Measurements from ENCODE around the gene WFIKKN2. TPM values are rescaled to one million over a fixed set of nuclear protein-coding genes. Genes with fewer than 3 reads are reported as not detected.
A peak's percentile ranks its signal among the peaks of the same experiment; 100 is the strongest.
"Not testable (repeated sequence)": the region's sequence is repeated elsewhere in the genome, so short reads cannot be mapped to it uniquely, and the experiment has no call there.

The WFIKKN2 gene
- total RNA-seq, 1 donor from 2014 or later, result not detected

DNA sequence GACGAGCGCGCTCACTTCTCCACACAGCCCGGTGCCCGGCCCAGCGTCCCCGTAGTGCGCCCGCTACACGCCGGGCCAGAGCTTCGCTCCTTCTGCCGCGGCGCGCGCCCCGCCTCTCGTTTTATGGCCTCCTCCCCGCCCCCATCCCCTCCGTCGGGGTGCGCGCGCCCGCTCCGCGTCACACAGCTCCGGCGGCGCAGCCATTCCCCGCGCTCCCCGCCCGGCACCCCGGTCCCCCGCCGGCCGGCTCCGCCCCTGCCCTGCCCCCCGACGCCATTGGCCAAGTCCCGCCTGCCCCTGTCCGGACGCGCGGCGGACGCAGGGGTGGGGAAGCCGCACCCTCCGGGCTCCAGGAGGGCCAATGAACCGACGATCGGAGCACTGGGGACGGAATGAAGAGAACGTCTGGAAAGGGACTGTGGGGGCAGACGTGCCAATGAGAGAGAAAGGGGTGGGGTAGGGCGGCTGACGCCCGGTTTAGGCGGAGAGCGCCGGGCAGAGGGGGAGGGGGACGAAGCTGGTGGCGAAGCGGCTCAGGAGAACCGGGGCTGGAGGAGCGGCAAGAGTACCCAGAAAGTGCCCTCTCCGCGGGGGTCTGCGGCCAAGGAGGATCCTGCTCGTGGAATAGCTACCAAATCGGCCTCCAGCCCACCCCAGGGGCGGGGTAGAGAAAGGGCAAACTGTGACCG lies 31.0 kb downstream of the WFIKKN2 start, which contains the start of gene TOB1:
Gene TOB1, minus strand, starts transcription at position 94 of the 689 bp plus-strand sequence. CDS start 2,337 bp downstream, outside the sequence.
- peak; percentile 92 for DNase-seq (ENCODE audit: low spot score)
- peak within 1 kb of the TSS; percentile 98 for H3K4me3 Mint-ChIP-seq (ENCODE audit: low read depth)
- H3K27me3 Mint-ChIP-seq (ENCODE audit: low read depth), result no peaks in the 10 kb centered on the region
- H3K9me3 Mint-ChIP-seq, result no peaks in the 10 kb centered on the region
- intact Hi-C loops (cut with micrococcal nuclease), result loop anchor here (1.0 to 5.0 kb wide), 7 partner anchors 52 to 301 kb away; partner anchors contain the start of genes ANKRD40, NME1, NME2 and SPAG9
- H3K27ac Mint-ChIP-seq, result peak within 1 kb of the TSS; percentile 97
- peaks cover 43% of the 10 kb centered on the region for H3K4me1 Mint-ChIP-seq (ENCODE audit: low read depth)
- H3K36me3 Mint-ChIP-seq (ENCODE audit: low read depth), result peaks cover 24% of the 10 kb centered on the region

DNA sequence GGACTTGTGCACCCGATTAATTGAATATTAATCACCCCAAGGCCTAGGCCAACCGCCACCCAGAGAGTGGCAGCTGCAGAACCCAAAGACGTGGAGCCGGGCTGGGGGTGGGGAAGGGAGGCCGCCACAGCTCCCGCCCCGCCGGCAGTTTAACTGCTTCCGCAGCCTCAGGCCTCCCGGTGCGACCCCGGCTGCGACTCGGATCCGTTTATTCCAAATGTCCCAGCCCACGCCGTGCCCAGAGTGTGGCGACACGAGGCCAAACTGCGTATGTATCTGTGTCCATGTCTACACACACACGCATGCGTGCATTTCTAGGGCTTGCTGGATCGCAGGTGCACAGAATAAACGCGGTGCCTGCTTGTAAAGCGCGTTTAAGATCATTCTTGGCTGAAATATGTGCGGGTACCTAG lies 31.6 kb downstream of the WFIKKN2 start:
- Mint-ChIP-seq H3K27ac (peak overlapping the region; percentile 97), H3K9me3 (no peaks in the 10 kb centered on the region), H3K27me3 (ENCODE audit: low read depth) (no peaks in the 10 kb centered on the region), H3K4me3 (ENCODE audit: low read depth) (peak overlapping the region; percentile 91), H3K36me3 (ENCODE audit: low read depth) (peaks cover 18% of the 10 kb centered on the region), H3K4me1 (ENCODE audit: low read depth) (peaks cover 43% of the 10 kb centered on the region)
- peak; percentile 65 for DNase-seq (ENCODE audit: low spot score)
- intact Hi-C loops (cut with micrococcal nuclease), result loop anchor here (1.0 to 5.0 kb wide), 8 partner anchors 15 to 300 kb away; partner anchors contain the start of genes ANKRD40, NME1, NME2 and SPAG9

DNA sequence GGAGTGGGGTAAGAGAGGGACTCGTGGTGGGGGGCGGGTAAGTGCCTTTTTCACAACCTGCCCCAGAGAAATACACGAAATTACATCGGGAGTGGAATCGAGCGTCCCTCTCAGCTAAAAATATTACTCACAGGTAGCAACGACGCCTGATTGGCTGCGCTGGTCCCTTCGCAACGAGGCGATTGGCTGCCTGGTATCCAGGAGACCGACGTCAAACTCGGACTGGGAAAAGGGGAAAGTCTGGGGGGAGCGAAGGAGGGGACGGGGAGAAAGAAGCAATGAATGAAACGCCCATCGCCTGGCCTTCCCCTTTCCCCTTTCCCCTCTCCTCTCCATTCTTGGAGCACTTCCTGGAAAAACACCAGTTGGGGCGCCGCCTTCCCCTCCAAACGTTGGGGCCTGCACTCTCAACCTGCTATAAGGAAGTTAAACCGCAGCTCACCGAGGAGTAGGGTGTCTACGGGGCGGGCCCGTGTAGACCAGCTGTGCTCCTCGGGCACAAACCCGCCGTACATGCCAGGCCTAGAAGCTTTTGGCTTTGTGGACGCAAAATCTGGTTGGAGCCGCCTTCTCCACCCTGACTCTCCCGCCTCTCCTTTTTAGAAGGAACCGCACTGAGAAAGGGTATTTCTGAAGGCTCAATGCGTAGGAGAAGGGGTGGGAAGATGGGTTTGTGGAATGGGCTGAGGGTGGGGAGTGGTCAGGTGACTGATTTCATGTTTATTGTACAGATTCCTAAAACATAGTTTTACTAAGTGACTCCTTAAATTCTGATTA lies 32.2 kb downstream of the WFIKKN2 start:
- peak overlapping the region; percentile 97 for H3K27ac Mint-ChIP-seq
- H3K9me3 Mint-ChIP-seq, result no peaks in the 10 kb centered on the region
- intact Hi-C loops (cut with micrococcal nuclease), result loop anchor here (1.0 to 5.0 kb wide), 7 partner anchors 15 to 300 kb away; partner anchors contain the start of genes ANKRD40, NME1, NME2 and SPAG9
- no peaks in the 10 kb centered on the region for H3K27me3 Mint-ChIP-seq (ENCODE audit: low read depth)
- peaks cover 17% of the 10 kb centered on the region for H3K36me3 Mint-ChIP-seq (ENCODE audit: low read depth)
- peaks cover 44% of the 10 kb centered on the region for H3K4me1 Mint-ChIP-seq (ENCODE audit: low read depth)
- DNase-seq (ENCODE audit: low spot score), result peak; percentile 83
- peak overlapping the region; percentile 91 for H3K4me3 Mint-ChIP-seq (ENCODE audit: low read depth)

DNA sequence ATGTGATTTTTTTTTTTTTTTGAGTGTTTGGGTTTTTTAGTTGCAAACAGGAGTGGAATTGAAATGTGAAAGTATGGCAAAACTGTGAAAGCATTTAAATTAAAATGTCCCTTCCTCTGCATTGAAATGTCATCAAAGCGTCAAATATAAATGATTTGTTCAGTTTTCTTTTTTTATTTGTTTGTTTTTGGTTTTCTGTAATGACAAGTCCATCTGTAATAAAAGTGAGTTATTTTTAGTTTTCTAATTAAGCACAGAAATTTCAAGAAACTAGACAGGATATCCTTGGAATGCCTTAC lies 32.7 kb downstream of the WFIKKN2 start:
- Mint-ChIP-seq H3K27ac (peak overlapping the region; percentile 97), H3K27me3 (ENCODE audit: low read depth) (peaks cover 3% of the 10 kb centered on the region), H3K9me3 (no peaks in the 10 kb centered on the region), H3K4me3 (ENCODE audit: low read depth) (peak overlapping the region; percentile 91), H3K36me3 (ENCODE audit: low read depth) (peaks cover 13% of the 10 kb centered on the region), H3K4me1 (ENCODE audit: low read depth) (peaks cover 45% of the 10 kb centered on the region)
- intact Hi-C loops (cut with micrococcal nuclease), result loop anchor here (5.0 kb wide), 3 partner anchors 146 to 299 kb away; partner anchors contain the start of genes ANKRD40 and NME2
- DNase-seq (ENCODE audit: low spot score), result no peak

DNA sequence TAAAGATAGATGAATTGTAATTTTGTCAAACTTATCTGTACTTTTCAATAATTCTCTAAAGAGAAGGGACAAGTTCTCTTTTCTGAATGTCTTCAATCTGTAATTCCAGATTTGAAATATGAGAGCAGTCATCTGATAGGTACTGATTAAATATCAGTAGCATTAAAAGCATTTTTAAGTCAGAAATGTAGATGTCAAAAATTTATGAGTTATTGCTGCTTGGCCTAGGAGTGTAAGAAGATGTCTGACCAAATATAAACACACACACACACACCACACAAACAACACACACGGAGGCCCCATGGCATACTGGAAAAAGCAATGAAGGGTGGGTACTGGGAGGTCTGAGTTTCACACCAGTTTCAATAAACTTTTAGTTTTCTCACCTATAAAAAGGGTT lies 33.2 kb downstream of the WFIKKN2 start:
- Mint-ChIP-seq H3K4me3 (ENCODE audit: low read depth) (peak overlapping the region; percentile 91), H3K27ac (no peak overlapping the region), H3K4me1 (ENCODE audit: low read depth) (peaks cover 44% of the 10 kb centered on the region), H3K36me3 (ENCODE audit: low read depth) (peaks cover 8% of the 10 kb centered on the region), H3K27me3 (ENCODE audit: low read depth) (peaks cover 7% of the 10 kb centered on the region), H3K9me3 (no peaks in the 10 kb centered on the region)
- no peak for DNase-seq (ENCODE audit: low spot score)
- intact Hi-C loops (cut with micrococcal nuclease), result loop anchor here (5.0 kb wide), 3 partner anchors 146 to 299 kb away; partner anchors contain the start of genes ANKRD40 and NME2

DNA sequence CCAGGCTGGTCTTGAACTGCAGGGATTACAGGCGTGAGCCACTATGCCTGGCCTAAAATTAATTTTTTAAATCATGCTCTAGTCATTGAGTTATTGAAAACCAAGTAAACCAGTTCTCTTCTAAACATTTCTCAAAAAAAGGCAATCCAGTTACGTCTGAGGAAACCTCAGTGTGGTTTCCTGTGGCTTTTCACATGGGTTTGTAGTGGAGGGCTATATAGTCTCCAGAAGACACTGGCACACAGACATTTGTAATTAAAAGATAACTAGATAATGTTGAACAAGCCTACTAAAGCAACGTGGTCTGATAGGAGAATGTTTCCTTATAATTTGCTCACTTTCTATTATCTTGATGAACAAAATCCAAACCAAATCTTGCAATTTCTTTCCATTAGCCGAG lies 36.0 kb downstream of the WFIKKN2 start:
- DNase-seq (ENCODE audit: low spot score), result peak; percentile 31
- Mint-ChIP-seq H3K9me3 (no peaks in the 10 kb centered on the region), H3K4me3 (ENCODE audit: low read depth) (peak overlapping the region; percentile 27), H3K4me1 (ENCODE audit: low read depth) (peaks cover 33% of the 10 kb centered on the region), H3K27me3 (ENCODE audit: low read depth) (peaks cover 26% of the 10 kb centered on the region), H3K27ac (peak overlapping the region; percentile 62), H3K36me3 (ENCODE audit: low read depth) (no peaks in the 10 kb centered on the region)
- intact Hi-C loops (cut with micrococcal nuclease), result no loop called here

DNA sequence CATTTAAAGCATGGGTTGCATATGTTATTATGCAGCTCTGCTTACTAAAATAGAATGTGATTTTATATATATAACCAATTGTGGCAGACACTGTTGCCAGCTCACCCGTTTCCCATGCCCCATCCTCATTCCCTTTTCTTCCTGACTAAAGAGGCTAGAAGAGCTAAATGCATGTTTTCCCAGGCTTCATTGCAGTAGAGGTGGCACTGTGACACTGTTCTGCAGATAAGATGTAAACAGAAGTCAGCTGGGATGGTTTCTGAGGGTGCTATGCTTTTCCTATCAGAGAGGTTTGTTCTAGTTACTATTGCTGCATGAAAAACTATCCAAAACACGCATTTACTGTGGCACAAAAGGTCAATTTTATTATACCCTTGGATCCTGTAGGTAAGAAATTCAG lies 36.5 kb downstream of the WFIKKN2 start:
- H3K27me3 Mint-ChIP-seq (ENCODE audit: low read depth), result peaks cover 31% of the 10 kb centered on the region

DNA sequence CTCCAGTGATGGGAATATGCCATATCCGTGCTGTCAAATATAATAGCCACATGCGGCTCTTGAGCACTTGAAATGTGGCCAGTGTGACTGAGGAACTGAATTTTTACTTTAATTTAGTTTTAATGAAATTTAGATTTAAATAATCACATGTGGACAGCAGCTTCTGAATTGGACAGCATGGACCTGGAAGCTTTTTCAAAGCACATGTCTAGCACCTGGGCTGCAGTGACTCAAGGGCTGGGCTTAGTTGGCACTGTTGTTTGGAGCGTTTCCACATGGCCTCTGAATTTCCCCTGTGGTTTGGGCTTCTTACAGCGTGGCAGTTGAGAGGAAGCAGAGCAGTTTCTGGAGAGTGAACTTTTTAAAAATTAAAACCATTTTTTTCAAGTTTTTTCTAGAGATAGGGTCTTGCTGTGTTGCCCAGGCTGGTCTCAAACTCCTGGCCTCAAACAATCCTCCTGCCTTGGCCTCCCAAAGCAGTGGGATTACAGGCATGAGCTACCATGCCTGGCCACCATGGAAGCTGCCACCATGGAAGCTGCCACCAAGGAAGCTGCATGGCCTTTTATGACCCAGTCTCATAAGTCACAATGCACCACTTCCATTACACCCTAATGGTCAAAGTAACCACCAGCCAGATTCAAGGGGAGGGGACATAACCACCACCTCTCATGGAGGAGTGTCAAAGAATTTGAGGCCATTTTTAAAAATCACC lies 37.5 kb downstream of the WFIKKN2 start:
- Mint-ChIP-seq H3K4me3 (ENCODE audit: low read depth) (no peak overlapping the region), H3K4me1 (ENCODE audit: low read depth) (peaks cover 29% of the 10 kb centered on the region), H3K27ac (no peak overlapping the region)

More for the DNA sequence above, 36.5 kb downstream of the WFIKKN2 start:
- no peaks in the 10 kb centered on the region for H3K36me3 Mint-ChIP-seq (ENCODE audit: low read depth)
- intact Hi-C loops (cut with micrococcal nuclease), result no loop called here
- H3K4me3 Mint-ChIP-seq (ENCODE audit: low read depth), result no peak overlapping the region
- DNase-seq (ENCODE audit: low spot score), result no peak
- no peaks in the 10 kb centered on the region for H3K9me3 Mint-ChIP-seq
- no peak overlapping the region for H3K27ac Mint-ChIP-seq
- peaks cover 33% of the 10 kb centered on the region for H3K4me1 Mint-ChIP-seq (ENCODE audit: low read depth)

DNA sequence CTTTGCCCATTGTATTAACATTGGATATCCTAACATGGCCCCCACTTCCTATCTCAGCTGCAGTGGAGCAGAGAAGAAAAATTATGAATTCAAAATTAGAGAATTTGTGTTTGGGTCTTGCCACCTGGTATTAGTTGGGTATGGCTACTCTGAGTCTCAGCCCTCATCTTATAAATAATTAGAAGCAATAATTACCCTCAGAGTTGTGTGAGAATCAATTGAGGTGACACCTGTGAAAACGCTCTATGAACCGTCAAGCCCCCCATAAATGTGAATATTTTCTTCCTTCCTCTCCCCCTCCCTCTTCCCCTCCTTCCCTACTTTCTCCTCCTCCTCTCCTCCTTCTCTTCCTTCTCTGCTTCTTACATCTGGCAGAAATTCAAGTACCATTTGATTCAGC lies 39.7 kb downstream of the WFIKKN2 start:
- intact Hi-C loops (cut with micrococcal nuclease), result no loop called here
- Mint-ChIP-seq H3K4me1 (ENCODE audit: low read depth) (peaks cover 20% of the 10 kb centered on the region), H3K4me3 (ENCODE audit: low read depth) (no peak overlapping the region), H3K9me3 (no peaks in the 10 kb centered on the region), H3K36me3 (ENCODE audit: low read depth) (no peaks in the 10 kb centered on the region), H3K27me3 (ENCODE audit: low read depth) (peaks cover 45% of the 10 kb centered on the region), H3K27ac (no peak overlapping the region)
- no peak for DNase-seq (ENCODE audit: low spot score)

More for the DNA sequence above, 37.5 kb downstream of the WFIKKN2 start:
- H3K9me3 Mint-ChIP-seq, result no peaks in the 10 kb centered on the region
- H3K27me3 Mint-ChIP-seq (ENCODE audit: low read depth), result peaks cover 32% of the 10 kb centered on the region
- no peak for DNase-seq (ENCODE audit: low spot score)
- H3K36me3 Mint-ChIP-seq (ENCODE audit: low read depth), result no peaks in the 10 kb centered on the region
- intact Hi-C loops (cut with micrococcal nuclease), result no loop called here

DNA sequence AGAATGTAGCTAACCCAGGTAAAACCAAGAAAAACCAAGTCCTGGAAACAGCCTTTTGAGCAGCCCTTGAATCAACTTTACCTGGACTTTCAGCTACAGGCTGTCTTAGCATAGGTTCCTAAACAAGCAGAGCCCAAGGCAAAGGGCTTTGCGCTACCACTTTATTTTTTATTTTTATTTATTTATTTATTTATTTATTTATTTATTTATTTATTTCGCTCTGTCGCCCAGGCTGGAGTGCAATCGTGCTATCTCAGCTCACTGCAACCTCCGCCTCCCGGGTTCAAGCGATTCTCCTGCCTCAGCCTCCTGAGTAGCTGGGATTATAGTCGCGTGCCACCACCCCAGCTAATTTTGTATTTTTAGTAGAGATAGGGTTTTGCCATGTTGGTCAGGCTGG lies 41.7 kb downstream of the WFIKKN2 start:
- H3K27me3 Mint-ChIP-seq (ENCODE audit: low read depth), result peaks cover 45% of the 10 kb centered on the region
- H3K9me3 Mint-ChIP-seq, result not testable (repeated sequence)

DNA sequence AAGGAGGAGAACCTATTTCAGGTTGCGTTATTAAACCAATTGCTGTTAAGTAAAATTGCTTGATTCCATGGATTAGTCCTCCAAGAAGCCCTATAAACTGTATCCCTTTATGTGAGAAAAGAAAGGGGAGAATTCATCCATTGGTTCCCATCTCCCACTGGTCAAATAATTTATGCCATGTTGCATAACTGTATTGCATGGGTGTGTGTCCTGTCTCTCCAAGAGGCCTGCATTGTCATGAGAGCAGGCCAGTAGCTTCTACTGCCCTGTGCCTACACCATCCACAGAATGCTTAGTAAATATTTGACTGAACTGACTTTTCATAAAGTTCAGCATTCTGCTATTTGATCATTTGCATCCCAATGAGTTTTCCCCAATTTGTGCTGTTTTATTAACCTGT lies 42.5 kb downstream of the WFIKKN2 start:
- Mint-ChIP-seq H3K9me3 (no peaks in the 10 kb centered on the region), H3K36me3 (ENCODE audit: low read depth) (no peaks in the 10 kb centered on the region), H3K4me3 (ENCODE audit: low read depth) (no peak overlapping the region), H3K27me3 (ENCODE audit: low read depth) (peaks cover 46% of the 10 kb centered on the region), H3K27ac (no peak overlapping the region), H3K4me1 (ENCODE audit: low read depth) (peaks cover 12% of the 10 kb centered on the region)
- DNase-seq (ENCODE audit: low spot score), result no peak
- intact Hi-C loops (cut with micrococcal nuclease), result no loop called here

More for the DNA sequence above, 41.7 kb downstream of the WFIKKN2 start:
- peaks cover 14% of the 10 kb centered on the region for H3K4me1 Mint-ChIP-seq (ENCODE audit: low read depth)
- H3K36me3 Mint-ChIP-seq (ENCODE audit: low read depth); H3K4me3 Mint-ChIP-seq (ENCODE audit: low read depth); H3K27ac Mint-ChIP-seq; DNase-seq (ENCODE audit: low spot score); intact Hi-C loops (cut with micrococcal nuclease): not testable (repeated sequence)

DNA sequence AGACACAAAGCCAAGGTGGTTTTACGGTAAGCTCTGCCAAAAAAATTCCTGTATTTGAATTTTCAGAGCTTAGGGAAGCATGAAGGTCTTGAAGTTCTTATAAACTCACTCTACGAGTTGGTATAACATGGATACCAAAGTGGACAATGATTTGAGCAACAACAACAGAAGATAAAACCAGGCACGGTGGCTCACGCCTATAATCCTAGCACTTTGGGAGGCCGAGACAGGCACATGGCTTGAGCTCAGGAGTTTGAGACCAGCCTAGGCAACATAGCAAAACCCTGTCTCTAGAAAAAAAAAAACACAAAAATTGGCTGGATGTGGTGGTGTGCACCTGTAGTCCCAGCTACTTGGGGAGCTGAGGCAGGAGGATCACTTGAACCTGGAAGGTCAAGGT lies 43.7 kb downstream of the WFIKKN2 start:
- peaks cover 4% of the 10 kb centered on the region for H3K4me1 Mint-ChIP-seq (ENCODE audit: low read depth)
- H3K27me3 Mint-ChIP-seq (ENCODE audit: low read depth), result peaks cover 42% of the 10 kb centered on the region

More for the DNA sequence above, 43.7 kb downstream of the WFIKKN2 start:
- Mint-ChIP-seq H3K36me3 (ENCODE audit: low read depth) (no peaks in the 10 kb centered on the region), H3K4me3 (ENCODE audit: low read depth) (no peak overlapping the region), H3K9me3 (no peaks in the 10 kb centered on the region), H3K27ac (no peak overlapping the region)
- DNase-seq (ENCODE audit: low spot score), result no peak
- intact Hi-C loops (cut with micrococcal nuclease), result no loop called here

Measured in activated T-helper 2 cell treated with anti-CD3 and anti-CD28 coated beads, Interferon-gamma antibody, Interleukin-2, Interleukin-4, amounts not matched to agents 10 μg/mL and 5 μg/mL and 100 μg/mL, durations not matched to agents 14 hours and 24 hours and 36 hours (primary cell).